ENCODE measurements around the gene NPAS2. TPM values are rescaled to one million over a fixed set of nuclear protein-coding genes. Genes with fewer than 3 reads are reported as not detected.

Gene NPAS2
- total and polyA plus RNA-seq, 2 of the 8 experiments (the other 6 are each of a cell fraction or from before 2014, with no cell fraction given), result 1.8 to 1.9 TPM

DNA sequence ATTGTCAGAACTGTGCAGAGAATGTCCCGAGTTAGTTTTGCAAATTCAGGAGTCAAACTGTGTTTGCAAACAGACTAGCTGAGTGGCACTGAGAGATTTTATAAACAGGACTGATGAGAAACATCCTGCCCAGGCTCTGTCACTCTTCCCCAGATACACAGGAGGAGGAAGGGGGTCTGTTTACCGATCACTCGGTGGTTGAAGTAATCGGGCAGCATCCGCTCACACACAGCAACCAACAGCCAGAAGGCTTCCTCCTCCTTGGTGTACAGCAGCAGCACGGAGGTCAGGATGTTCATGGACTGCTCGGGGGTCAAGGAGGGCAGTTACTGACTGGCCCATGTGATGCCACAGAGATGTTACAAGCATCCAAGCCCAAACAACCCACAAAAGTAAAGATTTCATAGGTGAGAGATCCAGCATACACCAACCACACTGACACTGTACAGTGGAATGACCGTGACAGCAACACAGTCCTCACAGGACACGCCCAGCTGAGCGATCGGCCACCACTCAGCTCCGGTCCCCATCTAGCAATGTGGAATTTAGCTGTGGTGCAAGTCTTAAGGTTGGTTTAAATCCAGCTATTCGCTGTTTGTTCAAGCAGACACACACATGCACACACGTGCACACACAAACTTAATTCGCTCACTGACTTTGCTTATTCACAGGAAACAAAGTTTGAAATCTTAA lies 212.3 kb downstream of the NPAS2 start:
- no peak overlapping the region for H3K56ac ChIP-seq (replicated peaks; ENCODE audit: insufficient read length, low read depth, low read length)
- H2BK120ac ChIP-seq (replicated peaks; ENCODE audit: low read depth, low read length), result no peak overlapping the region
- H2BK5ac ChIP-seq (ENCODE audit: low read depth, low read length), result no peak overlapping the region
- no peak overlapping the region for H2BK20ac ChIP-seq (ENCODE audit: low read length)
- H3K27me3 ChIP-seq (replicated peaks in 1 of 4; ENCODE audit: control insufficient read depth in 3 of 4, extremely low read depth in 1 of 4, insufficient read depth in 3 of 4, low read length in 3 of 4), result no peaks in the 10 kb centered on the region
- no peak overlapping the region for H3K14ac ChIP-seq (ENCODE audit: insufficient read length)
- H2AFZ ChIP-seq (ENCODE audit: low read length), result no peak overlapping the region
- no peaks in the 10 kb centered on the region for H3K4me1 ChIP-seq (replicated peaks in 1 of 4; ENCODE audit: control insufficient read depth in 3 of 4, insufficient read depth in 4 of 4, low read length in 3 of 4)
- ChIA-PET POLR2A (ENCODE audit: partially characterized antibody) (interaction anchor here (0.5 to 2.0 kb wide), 2 partner anchors 29 to 57 kb away, joined by 3 to 7 read pairs; no protein-coding TSS in a partner anchor), CTCF (ENCODE audit: partially characterized antibody) (interaction anchor here (0.6 to 2.4 kb wide), 10 partner anchors 9 to 199 kb away, joined by 3 to 14 read pairs (median 4); no protein-coding TSS in a partner anchor)
- H4K91ac ChIP-seq (replicated peaks; ENCODE audit: insufficient read length, low read length), result no peak overlapping the region
- no peaks in the 10 kb centered on the region for H3K23me2 ChIP-seq (ENCODE audit: low read depth, low read length)
- no peak overlapping the region for H3K18ac ChIP-seq (ENCODE audit: extremely low read depth, low read length)
- H4K20me1 ChIP-seq (replicated peaks in 1 of 2; ENCODE audit: control insufficient read depth in 1 of 2, insufficient read depth in 2 of 2, low read length in 2 of 2), result peaks cover 0 to 4% of the 10 kb centered on the region in 2 experiments
- no peak overlapping the region for H4K8ac ChIP-seq (ENCODE audit: extremely low read depth, insufficient read depth, low read length)
- H3K4me2 ChIP-seq (ENCODE audit: insufficient read depth in 1 of 2, low read depth in 2 of 2, low read length in 2 of 2), result no peak overlapping the region
- H2BK12ac ChIP-seq (ENCODE audit: low read depth, low read length), result 0 out of 2 replicates have a peak overlapping the region, but pooled peaks have one; percentile 27
- no peak overlapping the region for H3K4ac ChIP-seq (replicated peaks; ENCODE audit: insufficient read length, low read depth, low read length)
- H2BK15ac ChIP-seq (ENCODE audit: low read length), result no peak overlapping the region
- H3K79me2 ChIP-seq (ENCODE audit: control insufficient read depth in 1 of 2, insufficient read depth in 2 of 2, low read length in 2 of 2), result no peaks in the 10 kb centered on the region
- FAIRE-seq (no peak), DNase-seq (ENCODE audit: low read depth in 1 of 2, low spot score in 2 of 2) (no peak)
- H2AK5ac ChIP-seq (ENCODE audit: low read depth, low read length), result no peak overlapping the region
- H3K23ac ChIP-seq (ENCODE audit: insufficient read length), result no peak overlapping the region
- H3K4me3 ChIP-seq (ENCODE audit: extremely low read depth in 1 of 4, insufficient read depth in 2 of 4, low read depth in 3 of 4, low read length in 4 of 4), result no peak overlapping the region
- H3K27ac ChIP-seq (ENCODE audit: low read depth, low read length), result no peak overlapping the region
- H3K36me3 ChIP-seq (ENCODE audit: control insufficient read depth in 2 of 4, insufficient read depth in 4 of 4, low read length in 3 of 4), result peaks cover 0 to 5% (median 3%) of the 10 kb centered on the region in 4 experiments; a peak in 5 of 8 replicates
- WGBS, 2 experiments (ENCODE audit: extremely low coverage in 1 of 2, insufficient coverage in 1 of 2, insufficient read length in 1 of 2, insufficient replicate concordance in 2 of 2, low coverage in 1 of 2, low lambda C conversion rate in 2 of 2, missing lambda C conversion rate in 1 of 2), result 97% methylated on average over 15 of the region's 15 CpGs; no CpG with 5 or more reads in 1 of the 2 experiments
- H4K5ac ChIP-seq (ENCODE audit: insufficient read length, low read depth, low read length), result no peak overlapping the region
- H3K9ac ChIP-seq (replicated peaks in 1 of 4; ENCODE audit: extremely low read depth in 1 of 4, low read depth in 3 of 4, low read length in 3 of 4), result peak overlapping the region in 1 of 4 experiments; percentile 33; a peak in 1 of 7 replicates
- H3K79me1 ChIP-seq (ENCODE audit: low read depth, low read length), result no peaks in the 10 kb centered on the region
- H3K9me3 ChIP-seq (ENCODE audit: insufficient read depth in 2 of 2, low read depth in 1 of 2, low read length in 1 of 2), result no peaks in the 10 kb centered on the region
- TF ChIP-seq SIN3A (conservative IDR thresholded peaks at IDR 0.05 in 1 of 2, IDR thresholded peaks at IDR 0.05 in 1 of 2; ENCODE audit: low read depth in 1 of 2, low read length in 2 of 2), result no peak
- no peak for TF ChIP-seq NRF1 (IDR thresholded peaks at IDR 0.05; ENCODE audit: low read depth, low read length)
- no peak for TF ChIP-seq TAF7 (optimal IDR thresholded peaks at IDR 0.05; ENCODE audit: borderline replicate concordance, low read depth, low read length)
- no peak for TF ChIP-seq RXRA (IDR thresholded peaks at IDR 0.05; ENCODE audit: insufficient read depth, low read depth, low read length)
- TF ChIP-seq SIRT6 (IDR thresholded peaks at IDR 0.05; ENCODE audit: low read length), result no peak
- TF ChIP-seq NANOG (IDR thresholded peaks at IDR 0.05; ENCODE audit: insufficient read depth, low read depth, low read length, poor library complexity, severe bottlenecking), result no peak
- no peak for TF ChIP-seq CTCF (IDR thresholded peaks at IDR 0.05; ENCODE audit: control extremely low read depth in 1 of 3, insufficient read depth in 1 of 3, low read depth in 1 of 3, low read length in 3 of 3)
- no peak for TF ChIP-seq CEBPB (IDR thresholded peaks at IDR 0.05; ENCODE audit: low read depth, low read length)
- TF ChIP-seq GTF2F1 (IDR thresholded peaks at IDR 0.05; ENCODE audit: borderline replicate concordance, low read depth, low read length), result no peak
- TF ChIP-seq TCF12 (IDR thresholded peaks at IDR 0.05; ENCODE audit: low read depth, low read length), result no peak

Data from H1 (cell line).